PC-3 (cell line): ENCODE measurements around the gene IQGAP3. TPM values are rescaled to one million over a fixed set of nuclear protein-coding genes. Genes with fewer than 3 reads are reported as not detected.
A peak's percentile ranks its signal among the peaks of the same experiment; 100 is the strongest.

ENCODE experiments used
- ATAC-seq: fragments of 200-7000 bp; cut with Tn5 transposase; 2 replicates; pipeline ENCODE4 v1.9.1; 2020; ENCODE audit warnings: mild to moderate bottlenecking, moderate library complexity
- BruUV-seq: library from RNA; stranded (reverse); fragments of 400-500 nt; replicated peaks from 2 replicates; lab custom pipeline; 2021; lab: Mats Ljungman, UMichigan
- CTCF ChIA-PET: fragments of 300-600 bp; sonication (Branson Sonifier 250); formaldehyde crosslinking; loops from one replicate; lab custom pipeline; 2022; ENCODE audit warnings: antibody characterized with exemption; lab: Charles Lee
- POLR2A ChIA-PET: fragments of 300-600 bp; sonication (Branson Sonifier 250); formaldehyde crosslinking; loops from one replicate; lab custom pipeline; 2022; ENCODE audit warnings: antibody characterized with exemption; ENCODE audit not compliant: unreplicated experiment; lab: Charles Lee
- DNase-seq: peaks from one replicate; pipeline ENCODE4 v3.0.0-alpha.2; 2015
- H2AFZ ChIP-seq: fragments of 300-600 bp; sonication (generic); 2 replicates; pipeline ENCODE4 v1.6.0; 2016; ENCODE audit warnings: antibody characterized with exemption, low read length
- H3F3A ChIP-seq: fragments of 300-600 bp; sonication (generic); one replicate; pipeline ENCODE4 v1.6.0; 2017; ENCODE audit warnings: antibody characterized with exemption, low read length, control low read depth, mild to moderate bottlenecking; ENCODE audit not compliant: unreplicated experiment
- H3K27ac ChIP-seq: fragments of 300-600 bp; sonication (generic); 2 replicates; pipeline ENCODE4 v1.5.1; 2016; ENCODE audit warnings: mild to moderate bottlenecking, low read length
- H3K27me3 ChIP-seq: fragments of 300-600 bp; sonication (generic); 2 replicates; pipeline ENCODE4 v1.6.1; 2016; ENCODE audit warnings: low read length, mixed read lengths
- H3K36me3 ChIP-seq: fragments of 300-600 bp; sonication (generic); 2 replicates; pipeline ENCODE4 v1.6.1; 2016; ENCODE audit warnings: low read depth, mixed run types, low read length, mixed read lengths
- H3K4me1 ChIP-seq: fragments of 300-600 bp; sonication (generic); 2 replicates; pipeline ENCODE4 v1.5.1; 2016; ENCODE audit warnings: low read length; ENCODE audit not compliant: insufficient read depth
- H3K4me2 ChIP-seq: fragments of 300-600 bp; sonication (generic); 2 replicates; pipeline ENCODE4 v1.6.0; 2016; ENCODE audit warnings: low read length
- H3K4me3 ChIP-seq: fragments of 300-600 bp; sonication (generic); 2 replicates; pipeline ENCODE4 v1.5.1; 2016; ENCODE audit warnings: mild to moderate bottlenecking, low read length, mixed read lengths
- H3K79me2 ChIP-seq: fragments of 300-600 bp; sonication (generic); 2 replicates; pipeline ENCODE4 v1.6.1; 2017; ENCODE audit warnings: low read length, mixed read lengths
- H3K9ac ChIP-seq: fragments of 300-600 bp; sonication (generic); 2 replicates; pipeline ENCODE4 v1.6.0; 2016; ENCODE audit warnings: mild to moderate bottlenecking, low read length
- H3K9me2 ChIP-seq: fragments of 300-600 bp; sonication (generic); replicated peaks from 2 replicates; pipeline ENCODE4 v1.6.1; 2016; ENCODE audit warnings: mixed run types, low read length, mixed read lengths
- H3K9me3 ChIP-seq: fragments of 300-600 bp; sonication (generic); 2 replicates; pipeline ENCODE4 v1.6.1; 2016; ENCODE audit warnings: low read length, mixed read lengths
- H4K20me1 ChIP-seq: fragments of 300-600 bp; sonication (generic); 2 replicates; pipeline ENCODE4 v1.6.1; 2016; ENCODE audit warnings: low read length, mixed read lengths
- EZH2 ChIP-seq: fragments of 300-600 bp; sonication (generic); IDR thresholded peaks from one replicate; pipeline ENCODE4 v1.6.1; 2017; ENCODE audit warnings: antibody characterized with exemption, mild to moderate bottlenecking, low read length; ENCODE audit not compliant: unreplicated experiment
- EZH2phosphoT487 ChIP-seq: fragments of 300-600 bp; sonication (generic); IDR thresholded peaks from 2 replicates; pipeline ENCODE4 v1.6.1; 2018; ENCODE audit warnings: mild to moderate bottlenecking, antibody characterized with exemption, low read length, borderline replicate concordance
- intact Hi-C: fragments of 100-400 bp; cut with micrococcal nuclease; formaldehyde crosslinking; loops from 2 replicates; pipeline ENCODE4 v1.9.0; 2023
- total RNA-seq: library from RNA; depleted of rRNA; stranded (reverse); fragments of >200 nt; gene quantifications from 2 replicates; pipeline ENCODE4 v1.2.3, GENCODE V29; 2014
- TF ChIP-seq, protein P1 (sequence below): fragments of 300-600 bp; sonication (generic); conservative IDR thresholded peaks from 2 replicates; pipeline ENCODE4 v1.5.1; 2017; ENCODE audit warnings: antibody characterized with exemption, low read depth, mild to moderate bottlenecking, low read length

The IQGAP3 gene
- total RNA-seq, 1 experiment from 2014 or later: 54.3 TPM

DNA sequence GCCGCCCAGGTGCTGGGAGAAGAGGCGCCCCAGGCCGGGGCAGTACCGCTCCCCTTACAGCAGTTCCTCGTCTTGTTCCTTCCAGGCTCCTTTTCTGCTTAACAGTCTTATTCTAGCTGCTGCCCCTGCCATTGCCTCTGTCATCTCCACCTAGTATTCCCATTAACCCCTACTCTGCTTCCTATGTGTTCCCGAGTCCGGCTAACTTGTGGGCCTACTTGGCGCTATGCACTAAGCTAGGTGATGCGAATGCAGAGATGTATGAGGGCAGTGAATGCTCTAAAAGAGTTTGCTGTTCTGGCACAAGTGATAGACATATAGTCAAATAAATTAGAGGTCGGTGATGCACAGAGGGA lies 276 bp upstream of the IQGAP3 start:
- ChIA-PET CTCF (no interaction called here), POLR2A (no interaction called here)
- Histone ChIP-seq H3K79me2 (peaks cover 27% of the 10 kb centered on the region), H3F3A (no peaks in the 10 kb centered on the region), H4K20me1 (no peaks in the 10 kb centered on the region), H3K9me2 (no peaks in the 10 kb centered on the region), H3K36me3 (peaks cover 18% of the 10 kb centered on the region; the same call in 1 of the 2 replicates), H3K9ac (peak overlapping the region; percentile 78; the same call in 1 of the 2 replicates), H3K4me3 (peak overlapping the region; percentile 99), H3K4me2 (peak overlapping the region; percentile 96), H3K4me1 (peaks cover 19% of the 10 kb centered on the region), H3K27ac (no peak overlapping the region), H2AFZ (peak overlapping the region; percentile 86), H3K9me3 (no peaks in the 10 kb centered on the region), H3K27me3 (no peaks in the 10 kb centered on the region)
- ATAC-seq (no peak), DNase-seq (no peak)
- BruUV-seq: no TSS peak
- intact Hi-C loops: no loop called here
- TF ChIP-seq, protein P1, sequence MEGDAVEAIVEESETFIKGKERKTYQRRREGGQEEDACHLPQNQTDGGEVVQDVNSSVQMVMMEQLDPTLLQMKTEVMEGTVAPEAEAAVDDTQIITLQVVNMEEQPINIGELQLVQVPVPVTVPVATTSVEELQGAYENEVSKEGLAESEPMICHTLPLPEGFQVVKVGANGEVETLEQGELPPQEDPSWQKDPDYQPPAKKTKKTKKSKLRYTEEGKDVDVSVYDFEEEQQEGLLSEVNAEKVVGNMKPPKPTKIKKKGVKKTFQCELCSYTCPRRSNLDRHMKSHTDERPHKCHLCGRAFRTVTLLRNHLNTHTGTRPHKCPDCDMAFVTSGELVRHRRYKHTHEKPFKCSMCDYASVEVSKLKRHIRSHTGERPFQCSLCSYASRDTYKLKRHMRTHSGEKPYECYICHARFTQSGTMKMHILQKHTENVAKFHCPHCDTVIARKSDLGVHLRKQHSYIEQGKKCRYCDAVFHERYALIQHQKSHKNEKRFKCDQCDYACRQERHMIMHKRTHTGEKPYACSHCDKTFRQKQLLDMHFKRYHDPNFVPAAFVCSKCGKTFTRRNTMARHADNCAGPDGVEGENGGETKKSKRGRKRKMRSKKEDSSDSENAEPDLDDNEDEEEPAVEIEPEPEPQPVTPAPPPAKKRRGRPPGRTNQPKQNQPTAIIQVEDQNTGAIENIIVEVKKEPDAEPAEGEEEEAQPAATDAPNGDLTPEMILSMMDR: no peak
- TF ChIP-seq EZH2phosphoT487 (no peak), EZH2 (no peak)

DNA sequence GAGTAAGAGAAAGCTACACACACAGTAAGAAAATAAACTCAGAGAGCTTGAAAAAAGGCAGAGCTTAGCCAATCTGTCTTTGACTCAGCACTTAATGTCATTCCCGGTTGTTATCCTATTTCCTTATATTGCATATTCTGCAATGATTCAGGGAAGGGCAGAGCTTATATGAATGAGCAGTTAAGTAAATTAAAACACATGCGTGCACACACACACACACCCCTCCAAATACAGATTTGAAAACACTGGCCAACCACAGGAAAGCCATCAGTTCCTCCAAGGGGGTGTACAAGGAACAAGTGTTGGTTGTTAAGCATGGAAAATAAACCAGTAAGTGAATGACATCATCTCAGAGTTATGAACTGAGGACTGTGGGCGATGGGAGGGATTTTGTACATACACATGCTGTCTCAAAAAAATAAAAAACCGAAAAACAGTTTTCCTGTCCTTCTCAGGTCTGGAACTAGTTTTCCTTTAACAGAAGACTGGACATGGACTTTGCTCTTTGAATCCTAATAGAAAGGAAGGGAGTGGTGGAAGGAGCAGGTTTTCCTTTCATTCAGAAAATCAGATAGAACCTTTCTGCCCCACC lies 1.0 kb downstream of the IQGAP3 start:
- Histone ChIP-seq H3K9me2 (no peaks in the 10 kb centered on the region), H3K36me3 (peaks cover 23% of the 10 kb centered on the region; the same call in 1 of the 2 replicates), H3K79me2 (peaks cover 27% of the 10 kb centered on the region), H2AFZ (peak overlapping the region; percentile 86), H3F3A (no peaks in the 10 kb centered on the region), H3K9ac (peak overlapping the region; percentile 78), H3K27ac (peak overlapping the region; percentile 62), H3K4me2 (peak overlapping the region; percentile 96), H3K4me3 (peak overlapping the region; percentile 99), H3K4me1 (peaks cover 19% of the 10 kb centered on the region), H3K9me3 (no peaks in the 10 kb centered on the region), H4K20me1 (no peaks in the 10 kb centered on the region), H3K27me3 (no peaks in the 10 kb centered on the region)
- ATAC-seq: peak; percentile 70
- intact Hi-C loops: loop anchor here (1.0 to 2.0 kb wide), 3 partner anchors 66 to 115 kb away; partner anchors contain the start of gene MEF2D
- DNase-seq: peak; percentile 77
- TF ChIP-seq, protein P1: no peak
- no peak for TF ChIP-seq EZH2phosphoT487
- no peak for TF ChIP-seq EZH2
- no TSS peak for BruUV-seq
- ChIA-PET CTCF (interaction anchor here (0.5 to 1.1 kb wide), 3 partner anchors 70 to 125 kb away, joined by 3 to 4 read pairs (median 3); no protein-coding TSS in a partner anchor), POLR2A (interaction anchor here (0.6 to 1.1 kb wide), 5 partner anchors 66 to 640 kb away, joined by 3 to 7 read pairs (median 4); partner anchors contain the start of gene MEF2D)

DNA sequence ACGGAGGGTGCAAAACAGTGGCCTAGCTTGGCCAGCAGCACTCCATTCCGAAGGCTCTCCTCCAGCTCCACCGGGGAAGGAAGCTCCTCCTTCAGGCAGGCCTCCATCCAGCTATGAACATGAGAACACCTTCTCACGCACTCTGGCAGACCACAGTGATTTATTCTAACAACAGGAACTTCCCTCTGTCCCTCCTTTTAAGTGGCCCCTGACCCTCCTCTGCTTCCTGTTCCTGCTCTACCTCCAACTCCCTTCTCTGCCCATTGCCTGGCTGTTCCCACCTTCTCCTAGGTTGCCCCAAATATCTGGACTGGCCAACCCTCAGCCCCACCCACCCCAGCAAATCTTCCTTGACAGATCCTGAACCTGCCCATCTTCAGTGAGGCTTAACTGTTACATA lies 5.9 kb downstream of the IQGAP3 start:
- intact Hi-C loops: no loop called here
- H3K9ac ChIP-seq: no peak overlapping the region
- POLR2A ChIA-PET: no interaction called here
- CTCF ChIA-PET: no interaction called here
- no TSS peak for BruUV-seq
- ATAC-seq (no peak), DNase-seq (no peak)
- peaks cover 65% of the 10 kb centered on the region for H3K36me3 ChIP-seq
- H3K4me3 ChIP-seq: no peak overlapping the region
- TF ChIP-seq, protein P1: no peak
- TF ChIP-seq EZH2phosphoT487 (no peak), EZH2 (no peak)
- no peak overlapping the region for H2AFZ ChIP-seq
- H4K20me1 ChIP-seq: no peaks in the 10 kb centered on the region
- H3K4me1 ChIP-seq: peaks cover 11% of the 10 kb centered on the region
- peaks cover 19% of the 10 kb centered on the region for H3K79me2 ChIP-seq
- H3K9me3 ChIP-seq: no peaks in the 10 kb centered on the region
- H3K27ac ChIP-seq: no peak overlapping the region
- H3F3A ChIP-seq: no peaks in the 10 kb centered on the region
- no peak overlapping the region for H3K4me2 ChIP-seq
- H3K9me2 ChIP-seq: no peaks in the 10 kb centered on the region
- no peaks in the 10 kb centered on the region for H3K27me3 ChIP-seq
